GM19455 (cell line): Measurements from ENCODE around the gene SKAP1.

Experiments
- ATAC-seq: cut with Tn5 transposase; IDR thresholded peaks from one replicate; pipeline ENCODE4 v1.9.1; 2021; ENCODE audit not compliant: unreplicated experiment

The SKAP1 gene

DNA sequence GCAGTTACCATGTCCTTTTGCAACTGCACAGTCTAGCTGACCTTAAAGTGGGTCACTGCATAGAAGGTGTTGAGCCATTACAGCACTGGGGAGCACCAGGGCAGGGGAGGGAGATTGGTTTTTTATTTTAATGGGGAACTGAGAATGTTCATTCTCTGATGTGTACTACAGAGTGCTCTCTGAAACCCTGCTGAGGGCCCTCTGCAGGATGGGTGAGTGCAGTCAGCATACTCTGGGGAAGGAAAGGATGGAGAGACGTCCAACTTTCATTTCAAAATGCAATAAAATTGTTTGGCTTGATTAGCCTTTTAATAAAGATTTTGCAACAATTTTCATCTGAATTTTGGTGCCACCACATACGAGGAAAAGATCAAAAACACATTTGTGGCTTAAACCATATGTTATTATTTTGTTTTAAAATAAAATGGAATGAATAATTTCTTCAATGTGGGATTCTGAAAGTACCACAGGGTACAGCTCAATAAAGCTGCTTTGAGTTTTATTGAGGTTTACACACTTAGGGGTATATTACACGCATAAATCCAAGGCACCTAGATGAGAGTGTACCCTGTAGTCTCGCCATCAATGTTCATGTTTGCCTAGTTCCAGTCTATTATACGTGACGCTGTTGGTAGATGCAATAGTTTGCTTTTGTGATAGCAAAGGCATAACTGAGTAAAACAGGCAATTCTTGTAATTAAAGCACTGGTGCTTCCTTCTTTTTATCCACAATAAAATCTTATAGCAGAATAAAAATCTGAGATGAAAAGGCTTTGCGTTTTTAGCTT, 249.0 kb downstream of the SKAP1 start:
- ATAC-seq = no peak

DNA sequence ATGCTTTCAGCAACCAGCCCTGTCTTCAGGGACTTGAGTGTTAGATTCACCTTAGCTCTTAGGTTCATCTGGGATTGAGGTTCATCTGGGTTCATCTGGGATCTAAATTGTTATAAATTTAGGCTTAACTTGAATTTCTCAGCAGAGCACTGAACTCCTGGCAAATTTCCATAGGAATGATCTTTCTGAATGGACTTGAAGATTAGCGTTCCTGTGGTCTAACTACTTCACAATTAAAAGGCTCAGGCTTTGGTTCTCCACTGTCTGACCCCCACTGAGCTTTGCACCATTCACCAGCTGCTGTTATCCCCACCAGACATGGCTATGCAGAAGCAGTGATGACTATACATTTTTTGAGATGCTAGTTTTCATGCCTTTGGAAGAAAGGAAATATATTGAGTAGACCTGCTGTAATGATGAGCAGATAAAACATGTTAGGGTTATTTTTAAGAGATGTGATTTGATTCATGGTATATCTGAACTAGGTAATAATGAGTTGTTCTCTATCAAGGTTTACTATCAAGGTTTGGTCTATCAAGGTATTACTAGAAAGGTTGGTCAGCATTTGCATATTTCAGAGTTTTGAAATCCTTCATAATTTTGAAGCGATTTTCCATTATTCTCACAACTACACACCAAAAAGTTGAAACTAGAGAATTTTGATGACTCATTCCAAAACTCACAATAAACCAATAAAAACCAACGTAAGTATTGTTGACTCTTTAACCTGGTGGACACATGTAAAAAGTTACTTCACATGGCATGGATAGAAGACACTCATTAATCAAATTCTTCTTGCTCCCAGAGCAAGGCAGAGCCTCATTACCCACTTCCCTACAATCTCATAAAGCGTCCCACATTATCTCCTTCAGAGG, 250.7 kb downstream of the SKAP1 start:
- no peak for ATAC-seq

DNA sequence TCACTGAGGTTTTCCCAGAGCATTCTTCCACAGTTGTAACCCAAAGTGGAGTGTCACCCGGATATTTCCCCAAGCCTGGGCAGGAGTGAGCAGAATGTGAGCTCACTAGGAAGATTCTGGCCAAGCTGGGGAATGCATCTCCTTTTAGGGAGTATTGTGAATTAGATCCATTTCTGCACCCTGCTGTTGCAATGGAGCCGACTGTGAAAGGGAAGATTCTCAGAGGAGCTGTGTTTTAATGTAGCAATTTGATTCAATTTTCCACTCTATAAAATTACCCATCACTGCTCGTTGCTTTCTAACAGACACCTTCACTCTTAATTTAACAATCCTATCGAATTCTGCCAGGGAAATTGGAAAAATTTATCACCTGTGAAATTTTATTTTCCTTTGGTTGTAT, 251.7 kb downstream of the SKAP1 start:
- ATAC-seq = no peak

DNA sequence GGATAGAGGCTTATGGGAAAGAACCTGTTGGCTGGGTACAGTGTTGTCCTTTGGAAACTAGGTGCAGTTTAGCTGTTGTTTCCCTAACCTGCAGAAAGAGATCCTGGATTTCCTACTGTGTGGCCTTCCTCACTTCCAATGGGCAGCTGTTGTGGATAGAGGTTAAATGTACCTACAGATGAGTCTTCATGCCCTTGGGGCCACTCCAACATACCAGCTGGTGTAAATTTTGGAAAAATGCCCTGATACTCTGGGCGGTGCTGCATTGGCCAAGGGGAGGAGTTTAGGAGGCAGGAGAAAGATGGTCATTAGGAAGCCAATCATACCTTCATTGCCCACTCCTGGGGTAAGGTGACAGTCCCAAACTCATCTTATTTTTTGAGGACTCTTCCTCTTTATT, 252.2 kb downstream of the SKAP1 start:
- ATAC-seq = no peak

DNA sequence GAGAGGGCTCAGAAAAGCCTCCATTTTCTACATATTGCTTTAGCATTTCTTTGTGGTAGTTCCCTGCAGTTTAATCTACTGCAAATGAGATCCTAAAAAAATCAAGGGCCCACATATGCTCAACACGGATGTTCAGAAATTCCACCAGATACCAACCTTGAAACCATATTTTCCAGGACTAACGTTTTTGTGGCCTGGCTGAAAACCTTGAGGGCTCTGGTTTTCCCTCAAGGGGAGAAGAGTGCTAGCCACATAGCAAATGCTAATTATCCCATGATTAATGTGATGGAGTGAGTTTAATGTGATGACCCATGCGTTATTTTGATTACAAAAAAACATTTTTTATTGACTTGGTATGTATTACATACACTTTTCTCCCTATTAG, 253.6 kb downstream of the SKAP1 start:
- ATAC-seq = no peak

DNA sequence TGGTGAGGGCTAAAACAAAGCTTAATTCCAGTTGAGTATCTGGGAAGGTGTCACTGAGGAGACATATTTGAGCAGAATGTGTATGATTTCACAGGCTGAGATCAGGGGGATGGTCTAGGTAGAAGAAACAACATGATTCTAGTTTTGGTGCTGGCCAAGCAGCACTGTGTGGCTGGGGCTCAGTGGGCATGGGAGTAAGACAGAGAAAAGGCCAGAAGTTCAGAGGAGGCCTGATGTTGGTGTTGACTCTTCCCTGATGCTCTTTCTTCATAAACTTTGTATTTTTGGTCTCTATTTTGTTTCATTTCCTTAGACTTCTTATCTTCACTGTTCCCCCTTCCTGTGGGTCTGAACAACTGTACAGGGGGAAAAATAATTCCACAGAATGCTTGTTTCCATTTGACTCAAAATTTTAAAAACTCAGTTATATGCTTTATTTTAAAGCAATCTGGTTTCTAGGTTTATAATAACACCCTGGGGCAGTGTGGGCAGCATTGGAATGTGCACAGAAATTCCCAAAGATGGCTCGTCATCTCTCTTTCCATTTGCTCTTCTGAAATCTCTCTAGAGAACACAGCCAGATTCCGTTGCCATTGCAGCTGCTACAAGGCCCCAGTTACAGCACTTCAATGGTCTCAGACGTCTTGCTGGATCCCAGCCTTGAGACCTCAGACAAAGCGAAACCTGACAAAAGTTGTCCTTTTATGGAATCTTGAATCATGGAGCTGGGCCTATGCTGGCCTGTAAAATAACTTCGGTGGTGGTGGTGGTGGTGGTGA, 254.1 kb downstream of the SKAP1 start:
- ATAC-seq = no peak

DNA sequence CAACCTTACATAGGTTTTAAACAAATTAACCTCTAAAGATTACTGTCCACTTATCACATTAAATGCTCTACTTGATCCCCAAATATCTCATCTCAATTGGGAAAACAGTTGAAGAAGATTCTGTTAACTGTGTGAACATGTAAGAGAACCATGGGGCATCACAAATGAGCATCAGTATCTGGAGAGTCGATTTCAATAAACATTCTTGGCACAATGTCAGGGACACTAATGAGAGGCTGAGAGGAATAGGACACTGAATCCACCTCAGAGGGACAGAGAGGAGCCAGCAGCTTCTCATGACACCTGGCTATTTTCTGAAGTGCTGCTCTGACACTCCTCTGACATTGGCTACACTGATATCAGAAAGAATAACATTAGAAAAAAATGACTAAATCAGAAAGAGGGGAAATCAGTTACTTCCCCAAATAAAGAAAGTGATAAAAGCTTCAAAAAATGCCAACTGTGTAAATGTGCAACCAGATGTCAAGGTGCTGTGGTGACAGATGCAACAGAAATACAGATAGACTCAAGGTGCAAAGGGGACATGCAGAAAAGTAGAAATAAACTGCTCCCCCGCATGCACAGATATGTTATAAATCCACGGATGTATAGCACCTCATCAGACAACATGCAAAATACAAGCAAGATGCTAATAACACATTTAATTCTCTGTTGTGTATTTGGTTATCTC, 255.0 kb downstream of the SKAP1 start:
- ATAC-seq = no peak

DNA sequence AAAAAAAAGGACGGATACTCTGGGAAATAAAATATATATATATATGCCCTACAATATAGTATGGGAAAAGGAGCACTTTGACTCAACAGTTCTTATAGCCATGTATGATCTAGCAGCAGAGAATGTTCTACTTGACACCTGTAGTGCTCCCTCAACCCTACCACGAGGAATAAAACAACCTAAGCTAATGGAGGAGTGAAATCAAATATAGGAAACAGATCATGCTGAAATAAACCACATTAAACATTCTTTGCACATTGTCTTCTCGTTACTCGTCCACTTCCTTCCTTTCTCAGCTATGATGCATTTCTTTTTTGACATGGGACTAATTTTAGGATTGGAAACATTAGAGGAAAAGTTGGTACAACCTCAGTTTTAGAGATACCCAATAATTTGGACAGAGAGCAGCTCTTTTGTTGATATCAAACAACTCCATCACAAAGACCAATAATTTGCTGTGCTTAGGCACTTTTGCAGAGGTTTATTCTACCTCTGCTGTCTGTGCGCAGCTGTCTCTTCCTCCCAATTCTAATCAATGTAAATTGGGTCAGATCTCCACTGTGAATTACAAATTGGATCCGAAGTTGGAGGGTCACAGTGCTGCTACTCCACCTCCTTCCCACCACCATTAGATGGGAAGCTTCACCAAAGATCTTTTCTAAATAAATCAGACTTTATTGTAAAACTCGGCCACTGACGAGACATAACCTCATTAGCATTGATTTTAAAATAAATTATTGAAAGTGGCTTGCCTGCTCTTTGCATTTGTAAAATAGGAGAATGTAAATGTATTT, 256.6 kb downstream of the SKAP1 start:
- ATAC-seq = no peak

DNA sequence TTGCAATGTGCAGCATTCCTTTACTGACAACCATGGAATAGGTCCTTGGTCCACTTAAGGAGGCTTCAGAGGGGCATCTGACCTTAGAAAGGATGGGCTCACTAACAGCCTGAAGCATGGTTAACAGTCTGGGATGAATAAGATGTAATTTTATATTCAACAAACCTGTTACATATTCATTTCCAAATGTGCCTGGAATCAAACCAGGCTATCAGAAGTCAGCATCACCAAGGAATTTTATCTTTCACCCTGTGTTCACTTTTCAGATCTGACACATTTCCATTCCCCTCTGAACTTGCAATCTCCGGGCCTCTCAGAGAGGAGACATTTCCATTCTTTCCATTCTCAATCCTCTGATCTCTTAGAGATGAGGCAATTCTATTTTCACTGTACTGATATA, 260.1 kb downstream of the SKAP1 start:
- no peak for ATAC-seq

DNA sequence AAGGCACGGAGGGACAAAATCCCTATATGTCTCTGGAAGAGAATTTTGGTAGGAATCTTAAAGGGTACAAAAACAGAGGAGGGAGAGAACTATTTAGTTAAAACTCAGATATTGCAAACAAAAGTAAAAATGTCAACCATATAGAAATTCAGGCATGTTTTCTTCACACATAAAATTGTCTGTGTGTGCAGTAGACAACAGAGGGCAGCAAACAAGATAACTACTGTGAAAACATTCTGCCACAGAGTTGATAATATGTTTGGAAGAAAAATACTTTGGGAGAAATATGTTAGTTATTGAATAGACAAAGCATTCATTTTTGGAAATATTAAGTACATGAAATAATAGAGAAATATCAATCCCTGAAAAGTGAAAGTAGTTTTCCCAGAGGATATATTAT, 266.2 kb downstream of the SKAP1 start:
- ATAC-seq = no peak

DNA sequence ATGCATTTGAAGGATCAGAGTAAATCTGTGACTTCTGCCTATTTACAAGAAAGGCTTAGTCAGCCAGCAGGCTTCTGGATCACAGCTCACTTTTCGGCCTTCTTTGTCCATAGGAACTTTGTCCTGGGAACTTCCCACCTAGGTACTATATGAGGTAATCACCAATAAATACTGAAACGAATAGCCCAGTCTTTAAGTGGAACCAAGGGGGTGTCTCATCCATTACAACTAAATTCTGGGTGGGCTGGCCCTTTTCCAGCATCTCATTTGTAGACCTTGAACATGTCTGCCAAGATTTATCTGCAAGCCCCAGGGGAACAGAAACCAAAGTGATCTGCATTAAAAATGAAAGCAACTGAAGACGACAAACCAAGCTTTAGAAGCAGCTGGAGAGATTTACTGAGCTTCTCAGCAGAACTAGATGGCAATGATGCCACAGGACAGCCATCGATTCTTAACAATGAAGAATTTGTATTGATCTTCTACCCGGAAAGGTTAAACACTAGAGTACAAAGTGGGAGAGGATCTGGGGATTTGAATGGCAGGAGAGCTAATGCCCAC, 267.0 kb downstream of the SKAP1 start:
- no peak for ATAC-seq

DNA sequence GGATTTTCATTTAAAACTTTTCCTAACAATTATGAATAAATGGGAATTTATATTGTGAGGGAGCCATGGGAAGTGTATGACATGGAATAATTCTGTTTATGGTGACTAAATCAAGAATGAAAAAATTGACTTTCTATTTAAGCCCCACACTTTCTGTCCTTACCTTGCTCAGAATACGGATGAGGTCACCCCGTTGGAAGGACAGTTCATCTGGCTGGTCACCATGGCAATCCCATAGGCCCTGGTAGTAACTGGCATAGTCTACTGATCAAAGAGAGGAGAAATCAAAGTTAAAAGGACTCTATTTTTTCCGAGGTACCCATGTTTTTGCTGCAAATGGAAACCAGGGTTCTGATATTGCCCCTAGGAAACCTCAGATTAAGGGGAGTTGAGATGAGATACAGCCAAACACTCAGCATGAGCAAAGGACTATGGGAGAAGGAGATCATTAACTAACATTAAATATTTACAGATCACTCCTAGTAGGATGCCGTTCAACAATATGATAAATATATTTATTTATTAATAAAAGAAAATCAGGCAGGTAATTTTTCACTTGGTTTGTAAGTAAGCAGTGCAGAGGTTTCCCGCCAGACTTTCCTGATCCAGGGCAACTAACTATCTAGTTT, 267.6 kb downstream of the SKAP1 start:
- no peak for ATAC-seq

DNA sequence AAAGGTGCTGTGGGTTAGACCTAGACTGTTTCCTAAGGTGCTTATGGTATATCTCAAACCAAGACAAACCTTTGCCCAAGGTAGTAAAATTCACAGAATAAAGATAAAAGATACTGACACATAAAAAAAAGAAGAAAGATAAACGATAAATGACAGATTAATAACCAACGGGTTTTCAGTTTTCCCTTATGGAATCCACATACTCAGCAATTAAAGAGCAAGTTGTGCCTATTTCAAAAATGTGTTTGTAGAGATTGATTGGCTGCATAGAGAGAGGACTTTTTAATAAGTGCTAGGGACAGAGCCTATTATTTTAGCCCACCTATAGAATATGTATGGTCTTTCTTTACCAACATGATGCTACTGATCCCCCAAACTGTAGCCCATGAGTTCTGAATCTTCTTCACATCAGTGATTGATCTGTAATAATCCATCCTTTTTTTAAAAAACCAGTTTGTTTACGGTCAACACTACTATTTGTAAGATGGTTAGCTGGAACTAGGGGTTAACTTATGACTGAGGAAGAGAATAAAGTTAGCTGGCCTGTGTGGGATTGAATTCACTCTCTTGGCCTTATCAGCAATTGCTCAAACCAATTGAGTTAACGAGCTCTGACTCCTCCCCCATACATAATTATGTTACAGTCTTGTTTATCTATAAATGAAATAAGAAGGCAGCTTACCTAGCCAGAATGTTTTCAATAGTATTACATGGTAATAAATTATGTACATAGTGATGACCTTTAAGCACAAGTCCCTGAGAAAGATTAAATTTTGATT, 268.7 kb downstream of the SKAP1 start:
- ATAC-seq = no peak

DNA sequence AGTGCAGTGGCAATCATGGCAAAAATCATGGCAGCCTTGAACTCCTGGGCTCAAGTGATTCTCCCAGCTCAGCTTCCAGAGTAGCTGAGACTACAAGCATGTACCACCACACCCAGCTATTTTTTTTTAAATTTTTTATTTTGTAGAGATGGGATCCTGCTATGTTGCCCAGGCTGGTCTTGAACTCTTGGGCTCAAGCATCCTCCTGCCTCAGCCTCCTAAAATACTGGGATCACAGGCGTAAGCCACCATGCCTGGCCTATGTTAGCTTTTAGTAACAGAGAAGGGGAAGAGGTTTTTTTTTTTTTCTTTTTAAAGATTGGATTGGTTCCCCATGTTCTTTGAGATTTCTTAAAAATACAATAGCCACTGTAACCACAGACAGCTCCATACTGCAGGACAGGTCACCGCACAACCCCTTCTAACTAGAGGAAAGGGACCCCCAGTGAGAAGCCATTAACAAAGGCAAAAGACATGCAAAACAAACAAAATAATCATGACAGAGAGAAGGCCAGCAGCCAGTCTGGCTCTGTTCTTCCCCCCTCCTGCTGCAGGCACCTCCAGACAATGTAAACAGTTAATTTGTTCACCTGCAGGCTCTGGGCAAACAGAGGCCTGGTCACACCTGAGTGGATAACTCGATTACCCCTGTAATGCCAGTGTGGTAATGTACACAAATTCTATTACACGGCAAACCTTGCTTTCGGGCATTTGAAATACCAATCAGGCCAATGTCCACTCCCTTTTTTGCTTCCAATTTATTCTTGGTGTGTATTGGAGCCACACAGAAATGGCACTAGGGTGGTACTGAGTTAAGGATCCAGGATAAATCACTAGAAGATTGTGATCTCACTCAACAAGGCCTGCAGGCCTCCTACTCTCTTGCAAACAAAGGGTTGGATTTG, 269.6 kb downstream of the SKAP1 start:
- ATAC-seq = no peak

DNA sequence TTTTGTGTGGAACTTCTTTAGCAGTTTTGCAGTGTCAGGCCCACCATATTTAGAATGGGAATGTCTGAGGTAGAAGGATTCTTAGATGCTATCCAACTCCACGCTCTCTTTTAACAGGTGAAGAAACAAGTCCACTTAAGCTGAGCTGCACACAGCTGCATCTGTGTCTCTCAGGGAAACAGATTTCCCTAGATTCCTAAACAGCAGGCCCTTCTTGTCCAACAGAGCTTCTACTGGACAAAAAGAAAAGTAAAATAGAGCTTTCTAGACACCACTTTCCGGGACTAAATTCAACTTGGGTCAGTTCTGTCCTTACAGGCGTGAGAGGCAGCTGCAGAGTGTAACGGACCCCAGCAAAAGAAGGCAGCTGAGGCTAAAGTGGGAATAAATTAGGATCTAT, 270.8 kb downstream of the SKAP1 start:
- no peak for ATAC-seq

DNA sequence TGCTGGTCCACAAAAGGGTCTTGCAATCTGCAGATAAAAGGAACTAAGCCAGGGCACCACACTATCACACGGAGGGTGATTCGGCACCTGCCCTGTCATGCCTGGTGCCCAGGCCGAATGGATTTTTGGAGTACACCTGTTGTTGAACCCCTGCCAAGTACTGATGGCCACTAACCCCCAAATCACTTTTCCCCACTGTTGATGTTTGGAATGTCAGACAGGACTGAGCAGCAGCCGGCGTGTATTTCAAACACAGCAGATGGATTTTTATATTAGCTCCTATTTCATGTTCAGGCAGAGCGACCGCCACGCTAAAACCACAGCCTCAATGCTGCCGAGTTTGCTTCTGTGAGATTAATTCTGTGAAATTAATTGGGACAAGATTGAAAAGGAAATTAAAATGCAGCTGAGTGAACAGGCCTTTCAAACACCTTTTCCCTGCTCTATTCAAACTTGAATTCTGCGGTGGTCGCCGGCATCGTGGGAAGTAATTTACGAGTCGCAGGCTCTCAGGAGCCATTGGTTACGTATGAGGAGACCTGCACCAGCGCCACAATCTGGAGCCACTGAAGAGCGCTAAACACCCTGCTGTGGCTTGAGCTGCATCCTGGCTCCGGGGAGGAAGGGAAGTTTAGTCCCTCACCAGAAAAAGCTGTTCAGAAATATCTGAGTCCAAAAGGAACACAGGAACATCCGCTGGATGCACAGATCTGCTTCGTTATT, 274.0 kb downstream of the SKAP1 start:
- no peak for ATAC-seq
